GM12873 (cell line): ENCODE data around the gene EIF2D.

ENCODE experiments used
- TF ChIP-seq, protein P1 (sequence below): IDR thresholded peaks from 2 replicates; pipeline ENCODE4 v1.5.1; 2012; ENCODE audit warnings: low read depth, mild to moderate bottlenecking, moderate library complexity, low read length, control low read depth; ENCODE audit not compliant: insufficient read depth; ENCODE audit errors: missing control alignments

Gene EIF2D, protein sequence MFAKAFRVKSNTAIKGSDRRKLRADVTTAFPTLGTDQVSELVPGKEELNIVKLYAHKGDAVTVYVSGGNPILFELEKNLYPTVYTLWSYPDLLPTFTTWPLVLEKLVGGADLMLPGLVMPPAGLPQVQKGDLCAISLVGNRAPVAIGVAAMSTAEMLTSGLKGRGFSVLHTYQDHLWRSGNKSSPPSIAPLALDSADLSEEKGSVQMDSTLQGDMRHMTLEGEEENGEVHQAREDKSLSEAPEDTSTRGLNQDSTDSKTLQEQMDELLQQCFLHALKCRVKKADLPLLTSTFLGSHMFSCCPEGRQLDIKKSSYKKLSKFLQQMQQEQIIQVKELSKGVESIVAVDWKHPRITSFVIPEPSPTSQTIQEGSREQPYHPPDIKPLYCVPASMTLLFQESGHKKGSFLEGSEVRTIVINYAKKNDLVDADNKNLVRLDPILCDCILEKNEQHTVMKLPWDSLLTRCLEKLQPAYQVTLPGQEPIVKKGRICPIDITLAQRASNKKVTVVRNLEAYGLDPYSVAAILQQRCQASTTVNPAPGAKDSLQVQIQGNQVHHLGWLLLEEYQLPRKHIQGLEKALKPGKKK

DNA sequence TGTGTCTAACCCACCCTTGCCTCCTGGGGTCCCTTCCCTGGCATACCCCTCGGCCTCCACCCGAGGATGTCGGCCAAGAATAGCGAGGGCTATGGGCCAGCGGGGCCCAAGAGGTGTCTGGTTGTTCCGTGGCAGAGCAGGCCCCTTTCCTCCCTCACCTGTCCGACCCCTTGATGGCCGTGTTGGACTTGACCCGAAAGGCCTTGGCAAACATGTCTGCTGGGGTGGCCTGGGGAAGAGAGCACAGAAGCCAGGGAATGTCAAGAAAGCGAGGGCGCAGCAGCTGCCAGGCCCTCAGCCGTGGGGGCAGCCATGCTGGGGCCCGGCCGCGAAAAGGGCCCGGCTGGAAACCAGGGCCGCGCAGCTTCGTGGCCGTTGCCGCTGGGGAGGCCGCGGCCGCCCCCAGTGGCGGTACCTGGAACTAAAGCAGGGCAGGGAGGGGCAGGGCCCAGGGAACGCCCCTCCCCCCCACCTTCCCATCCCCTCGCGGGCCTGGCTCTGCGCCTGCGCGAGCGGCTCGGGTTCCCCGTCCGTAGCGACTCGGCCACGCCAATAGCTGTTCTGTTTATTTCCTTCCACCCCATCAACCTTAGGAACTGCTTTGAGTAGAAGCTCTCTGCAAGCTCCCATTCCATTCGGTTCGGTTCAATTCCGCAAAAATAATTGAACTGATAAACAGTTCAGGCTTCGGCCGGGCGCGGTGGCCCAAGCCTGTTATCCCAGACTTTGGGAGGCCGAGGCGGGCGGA lies at the start of gene EIF2D:
EIF2D (minus strand) TSS at position 337 of the 748 bp plus-strand sequence; CDS start at position 214, 123 bp downstream.
- TF ChIP-seq, protein P1, sequence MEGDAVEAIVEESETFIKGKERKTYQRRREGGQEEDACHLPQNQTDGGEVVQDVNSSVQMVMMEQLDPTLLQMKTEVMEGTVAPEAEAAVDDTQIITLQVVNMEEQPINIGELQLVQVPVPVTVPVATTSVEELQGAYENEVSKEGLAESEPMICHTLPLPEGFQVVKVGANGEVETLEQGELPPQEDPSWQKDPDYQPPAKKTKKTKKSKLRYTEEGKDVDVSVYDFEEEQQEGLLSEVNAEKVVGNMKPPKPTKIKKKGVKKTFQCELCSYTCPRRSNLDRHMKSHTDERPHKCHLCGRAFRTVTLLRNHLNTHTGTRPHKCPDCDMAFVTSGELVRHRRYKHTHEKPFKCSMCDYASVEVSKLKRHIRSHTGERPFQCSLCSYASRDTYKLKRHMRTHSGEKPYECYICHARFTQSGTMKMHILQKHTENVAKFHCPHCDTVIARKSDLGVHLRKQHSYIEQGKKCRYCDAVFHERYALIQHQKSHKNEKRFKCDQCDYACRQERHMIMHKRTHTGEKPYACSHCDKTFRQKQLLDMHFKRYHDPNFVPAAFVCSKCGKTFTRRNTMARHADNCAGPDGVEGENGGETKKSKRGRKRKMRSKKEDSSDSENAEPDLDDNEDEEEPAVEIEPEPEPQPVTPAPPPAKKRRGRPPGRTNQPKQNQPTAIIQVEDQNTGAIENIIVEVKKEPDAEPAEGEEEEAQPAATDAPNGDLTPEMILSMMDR = peak; percentile 97

DNA sequence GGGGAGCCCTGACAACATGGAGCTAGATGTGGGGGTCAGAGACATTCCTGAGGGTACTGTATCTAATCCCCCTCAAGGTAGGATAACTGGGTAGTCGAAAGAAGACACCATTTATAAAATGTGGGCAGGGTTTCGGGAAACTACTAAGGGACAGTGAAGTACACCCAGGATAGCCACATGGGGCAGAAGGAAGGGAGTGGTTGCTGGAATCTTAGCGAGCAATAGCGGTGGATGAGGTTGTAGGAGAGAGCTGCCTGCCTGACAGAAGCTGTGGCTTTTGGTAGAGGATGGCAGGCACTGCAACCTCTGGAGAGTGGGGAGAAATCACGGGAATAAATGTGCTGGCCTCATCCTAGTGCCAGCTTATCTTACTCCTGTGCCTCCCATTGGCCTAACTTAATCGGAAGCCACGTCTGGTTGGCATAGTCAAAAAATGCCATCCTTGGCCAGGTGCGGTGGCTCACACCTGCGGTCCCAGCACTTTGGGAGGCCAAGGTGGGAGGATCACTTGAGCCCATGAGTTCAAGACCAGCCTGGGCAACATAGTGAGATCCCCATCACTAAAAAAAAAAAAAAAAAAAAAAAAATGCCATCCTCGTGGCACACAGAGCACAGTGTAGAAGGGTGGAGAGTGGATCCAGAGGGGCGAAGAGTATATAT lies 49.0 kb upstream of the EIF2D start:
- TF ChIP-seq, protein P1 = no peak

DNA sequence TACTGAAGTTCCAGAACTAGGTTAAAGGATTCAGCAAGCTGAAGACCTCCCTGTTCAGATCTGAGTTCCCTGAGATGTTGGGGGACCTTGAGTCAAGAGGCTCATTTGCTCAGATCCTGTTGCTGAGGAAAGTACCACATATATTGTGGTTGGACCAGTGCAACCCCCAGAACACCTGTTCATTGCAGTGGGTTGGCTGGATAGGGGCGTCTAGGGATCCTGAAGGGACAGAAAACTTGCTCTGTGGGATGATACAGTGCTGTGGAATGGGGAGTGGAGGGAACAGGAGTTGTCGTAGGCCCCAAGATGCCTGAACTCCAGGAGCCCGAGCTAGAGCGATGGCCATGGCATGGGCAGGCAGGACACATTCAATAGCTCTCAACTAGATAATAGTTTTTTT lies 47.9 kb upstream of the EIF2D start:
- TF ChIP-seq, protein P1 = no peak

DNA sequence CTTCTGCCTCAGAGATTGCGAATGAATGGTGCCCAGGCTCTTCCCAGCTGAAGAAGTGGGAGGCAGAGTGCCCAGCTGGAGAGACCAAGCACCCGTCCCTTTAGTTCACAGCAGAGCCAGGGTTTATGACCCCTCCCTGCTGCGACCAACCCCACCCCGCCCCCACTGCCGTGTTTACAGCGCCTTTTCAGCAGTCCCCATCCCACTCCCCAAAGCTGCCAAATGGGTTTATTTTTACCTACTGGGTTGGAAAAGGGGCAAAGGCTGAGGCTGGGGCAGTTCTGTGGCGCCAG lies 46.7 kb upstream of the EIF2D start:
- TF ChIP-seq, protein P1 = no peak

DNA sequence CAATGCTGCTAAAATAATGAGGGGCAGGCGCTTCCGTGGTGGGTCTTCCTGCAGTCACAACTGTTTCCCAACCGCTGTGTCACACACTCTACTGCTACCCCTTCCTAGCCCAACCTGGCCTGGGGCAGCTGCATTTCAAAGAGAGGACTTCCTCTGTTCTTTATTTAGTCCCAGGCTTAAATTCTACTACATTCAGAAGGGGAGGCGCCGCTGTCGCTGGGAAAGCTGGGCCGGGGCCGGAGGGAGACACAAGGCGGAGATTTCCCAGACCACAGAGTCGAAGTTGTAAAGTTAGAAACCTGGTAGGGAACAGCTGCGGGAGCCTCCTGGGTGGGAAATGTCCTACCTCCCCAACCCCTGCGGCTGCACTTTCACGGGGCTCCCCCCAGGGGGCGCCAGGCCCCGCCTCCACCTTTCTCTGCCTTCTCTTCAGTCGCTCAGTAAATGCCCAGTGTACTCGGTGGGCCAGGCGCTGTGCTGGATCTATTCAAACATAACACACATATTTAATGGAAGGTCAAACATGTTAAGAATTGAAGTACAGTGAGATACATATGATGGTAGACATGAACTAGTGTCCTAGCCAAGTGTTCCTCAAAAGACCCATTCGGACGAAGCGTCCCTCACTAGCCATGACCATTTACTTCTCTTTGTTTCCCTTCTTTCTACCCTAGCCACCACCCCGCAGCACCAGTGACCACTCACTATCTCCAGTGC lies 46.2 kb upstream of the EIF2D start:
- TF ChIP-seq, protein P1 = peak; percentile 96

DNA sequence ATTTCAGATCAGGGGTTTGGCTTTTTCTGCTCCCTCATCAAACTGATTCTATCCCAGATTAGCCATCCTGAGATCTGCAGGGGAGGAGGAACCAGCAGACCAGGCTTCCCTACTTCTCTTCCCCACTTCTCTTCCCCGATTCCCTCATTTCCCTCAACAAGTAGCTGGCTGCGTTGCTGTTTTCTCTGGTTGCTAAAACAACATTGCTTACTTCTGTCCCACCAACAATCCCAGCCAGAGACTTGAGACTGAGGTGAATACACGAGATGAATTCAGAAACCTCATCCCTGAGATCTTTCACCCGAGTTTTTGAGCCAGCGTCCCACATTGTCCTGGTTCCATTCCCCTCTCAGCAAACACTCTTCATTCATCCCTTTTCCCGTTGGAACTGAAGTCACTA lies 45.5 kb upstream of the EIF2D start:
- TF ChIP-seq, protein P1 = no peak

DNA sequence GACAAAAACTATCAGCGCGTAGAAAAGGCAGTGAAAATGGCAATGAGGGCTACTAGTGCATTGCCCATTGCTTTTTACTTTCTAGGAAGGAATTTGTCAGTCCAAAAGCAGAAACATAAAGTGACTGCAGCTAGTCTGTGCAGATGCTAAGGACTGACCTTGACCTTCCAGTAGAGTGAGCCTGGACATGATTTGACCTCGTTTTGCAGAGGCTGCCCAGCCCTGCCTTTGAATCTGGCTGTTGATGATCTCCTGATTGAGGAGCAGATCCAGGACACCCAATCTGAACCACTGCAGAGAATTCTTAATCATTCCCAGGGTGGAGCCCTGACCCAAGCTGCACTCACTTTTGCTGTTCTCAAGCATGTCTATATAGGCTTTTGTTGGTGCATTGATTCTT lies 44.7 kb upstream of the EIF2D start:
- TF ChIP-seq, protein P1 = no peak
